ELR (cell line): ENCODE data around the gene NLGN4X.

ENCODE experiments used
- DNase-seq: peaks from one replicate; pipeline ENCODE4 v3.0.0-alpha.2; 2015; ENCODE audit warnings: low read depth

Gene NLGN4X

DNA sequence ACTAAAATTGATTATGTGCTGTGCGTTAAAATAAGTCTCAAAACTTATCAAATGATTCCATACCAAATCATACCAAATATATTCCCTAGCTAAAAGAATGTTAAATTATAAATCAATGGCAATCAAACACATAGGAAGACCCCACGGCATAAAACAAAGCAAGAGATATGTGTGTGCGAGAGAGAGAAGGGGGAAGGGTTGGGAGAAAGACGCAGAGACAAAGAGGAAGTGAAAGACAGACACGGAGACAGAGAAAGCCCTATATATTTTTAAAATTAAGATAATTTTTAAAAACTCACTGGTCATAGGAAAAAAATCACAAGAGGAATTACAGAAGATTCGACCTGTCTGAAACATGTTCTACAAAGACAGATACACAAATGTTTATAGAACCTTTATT lies 371.4 kb downstream of the NLGN4X start:
- DNase-seq = no peak

DNA sequence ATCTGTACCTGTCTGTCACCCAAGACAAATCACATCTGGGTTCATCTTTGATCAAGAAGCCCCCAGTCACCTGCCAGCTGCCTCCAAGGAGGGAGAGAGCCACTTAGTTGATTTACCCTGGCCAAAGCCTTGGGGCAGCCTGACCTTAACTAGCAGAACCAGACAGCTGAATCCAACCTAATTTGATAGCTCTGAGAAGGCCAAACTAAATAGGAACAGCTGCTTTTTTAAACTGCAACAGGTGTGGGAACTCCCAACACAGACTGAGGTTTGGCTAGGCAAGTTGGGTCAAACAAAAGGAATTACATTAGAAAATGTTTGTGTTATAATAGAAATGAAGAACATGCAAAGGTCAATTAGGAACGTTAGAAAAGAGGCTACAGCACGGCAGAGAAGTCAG lies 375.7 kb downstream of the NLGN4X start:
- no peak for DNase-seq

DNA sequence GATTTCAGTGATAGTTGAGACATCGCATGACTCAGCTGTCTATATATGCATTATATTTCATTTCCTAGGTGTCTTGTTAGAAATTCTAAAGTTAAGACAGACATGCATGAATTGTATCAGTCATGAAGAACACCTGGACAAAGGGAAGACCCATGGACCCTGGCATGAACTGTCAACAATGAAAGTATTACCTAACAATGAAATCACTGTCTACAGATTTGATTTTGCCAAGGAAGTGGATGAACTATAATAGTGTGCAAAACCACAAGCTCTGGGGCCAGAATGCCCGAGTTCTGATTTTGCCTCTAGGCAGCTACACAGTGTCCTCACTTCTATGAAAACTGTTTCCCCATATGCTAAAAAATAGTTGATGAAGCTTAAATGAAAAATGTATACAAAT lies 386.1 kb downstream of the NLGN4X start:
- DNase-seq = no peak
